Measurements from ENCODE around the gene ZHX3. TPM values are rescaled to one million over a fixed set of nuclear protein-coding genes. Genes with fewer than 3 reads are reported as not detected.

ZHX3 gene
- total and polyA plus RNA-seq, 10 donors, result 1.6 to 26.7 (median 12.3) TPM

- H3K27ac ChIP-seq, result peak overlapping the region in 2 of 8 donors; percentile 82 to 91
- H3K36me3 ChIP-seq, result peaks cover 0 to 65% (median 44%) of the 10 kb centered on the region in 6 donors
- no peak overlapping the region for H3K4me3 ChIP-seq
- H3K9me3 ChIP-seq, result no peaks in the 10 kb centered on the region
- intact Hi-C loops (cut with DNase I; ENCODE audit: low total_unique reads), result no loop called here
- no peaks in the 10 kb centered on the region for H3K27me3 ChIP-seq (replicated peaks in 1 of 7)
- H3K4me1 ChIP-seq, result peaks cover 21 to 76% (median 48%) of the 10 kb centered on the region in 6 donors
- TF ChIP-seq POLR2AphosphoS5 (IDR thresholded peaks at IDR 0.05) (no peak), POLR2A (IDR thresholded peaks at IDR 0.05) (no peak)
- WGBS, 5 donors, result 84 to 98% (median 95%) methylated on average over 2 of the region's 2 CpGs
- DNase-seq, result no peak
Measured at GRCh38 chr20:41160686-41161085, 156.8 kb downstream of the ZHX3 start.

GRCh38 chr20:41159547-41159946 is 158.0 kb downstream of the ZHX3 start:
- H3K27ac ChIP-seq, result peak overlapping the region; percentile 9 to 91 (median 79)
- H3K4me3 ChIP-seq, result no peak overlapping the region
- H3K36me3 ChIP-seq, result peaks cover 0 to 53% (median 33%) of the 10 kb centered on the region in 6 donors
- DNase-seq, result no peak
- H3K4me1 ChIP-seq, result peaks cover 29 to 88% (median 58%) of the 10 kb centered on the region in 6 donors
- no peaks in the 10 kb centered on the region for H3K27me3 ChIP-seq (replicated peaks in 1 of 7)
- TF ChIP-seq POLR2A (IDR thresholded peaks at IDR 0.05) (no peak), CTCF (IDR thresholded peaks at IDR 0.05 in 8 of 11, conservative IDR thresholded peaks at IDR 0.05 in 3 of 11) (no peak), POLR2AphosphoS5 (IDR thresholded peaks at IDR 0.05) (no peak)
- 91 to 96% (median 94%) methylated on average over 9 to 10 of the region's 10 CpGs for WGBS, 5 donors
- H3K9me3 ChIP-seq, result no peaks in the 10 kb centered on the region
- intact Hi-C loops (cut with DNase I; ENCODE audit: low total_unique reads), result no loop called here

- WGBS, 5 donors, result 83 to 88% (median 85%) methylated on average over 5 to 6 of the region's 6 CpGs
- intact Hi-C loops (cut with DNase I; ENCODE audit: low total_unique reads), result no loop called here
- no peak overlapping the region for H3K4me3 ChIP-seq
- no peak for DNase-seq
- H3K27ac ChIP-seq, result peak overlapping the region; percentile 41 to 91 (median 79)
- H3K27me3 ChIP-seq (replicated peaks in 1 of 7), result no peaks in the 10 kb centered on the region
- H3K9me3 ChIP-seq, result no peaks in the 10 kb centered on the region
- no peak for TF ChIP-seq CTCF (IDR thresholded peaks at IDR 0.05 in 8 of 11, conservative IDR thresholded peaks at IDR 0.05 in 3 of 11)
- no peak for TF ChIP-seq POLR2A (IDR thresholded peaks at IDR 0.05)
- no peak for TF ChIP-seq POLR2AphosphoS5 (IDR thresholded peaks at IDR 0.05)
- peaks cover 41 to 99% (median 72%) of the 10 kb centered on the region in 6 donors for H3K4me1 ChIP-seq
- peaks cover 0 to 39% (median 19%) of the 10 kb centered on the region in 6 donors for H3K36me3 ChIP-seq
Measured at GRCh38 chr20:41158082-41158625, 159.4 kb downstream of the ZHX3 start.

- no peak for DNase-seq
- intact Hi-C loops (cut with DNase I; ENCODE audit: low total_unique reads), result no loop called here
- 86 to 93% (median 90%) methylated on average over 7 of the region's 7 CpGs for WGBS, 5 donors
- peaks cover 57 to 100% (median 94%) of the 10 kb centered on the region in 6 donors for H3K4me1 ChIP-seq
- H3K27ac ChIP-seq, result peak overlapping the region; percentile 41 to 91 (median 76)
- H3K4me3 ChIP-seq, result no peak overlapping the region
- H3K36me3 ChIP-seq, result peaks cover 0 to 10% (median 7%) of the 10 kb centered on the region in 6 donors
- no peaks in the 10 kb centered on the region for H3K27me3 ChIP-seq (replicated peaks in 1 of 7)
- no peaks in the 10 kb centered on the region for H3K9me3 ChIP-seq
- TF ChIP-seq POLR2A (IDR thresholded peaks at IDR 0.05), result no peak
- no peak for TF ChIP-seq POLR2AphosphoS5 (IDR thresholded peaks at IDR 0.05)
Measured at GRCh38 chr20:41155261-41155660, 162.3 kb downstream of the ZHX3 start.

- no peaks in the 10 kb centered on the region for H3K27me3 ChIP-seq (replicated peaks in 1 of 7)
Measured at GRCh38 chr20:41154436-41155176, 162.9 kb downstream of the ZHX3 start.

More at GRCh38 chr20:41154436-41155176, 162.9 kb downstream of the ZHX3 start:
- H3K36me3 ChIP-seq, result peaks cover 0 to 4% (median under 1%) of the 10 kb centered on the region in 6 donors
- no peaks in the 10 kb centered on the region for H3K9me3 ChIP-seq
- H3K4me3 ChIP-seq, result no peak overlapping the region
- peak overlapping the region; percentile 9 to 91 (median 74) for H3K27ac ChIP-seq
- 44 to 61% (median 58%) methylated on average over 8 of the region's 8 CpGs for WGBS, 5 donors
- no peak for DNase-seq
- intact Hi-C loops (cut with DNase I; ENCODE audit: low total_unique reads), result no loop called here
- TF ChIP-seq POLR2A (IDR thresholded peaks at IDR 0.05), result no peak
- peak in 2 of 3 donors; percentile 49 to 52 for TF ChIP-seq POLR2AphosphoS5 (IDR thresholded peaks at IDR 0.05)
- peaks cover 57 to 100% (median 95%) of the 10 kb centered on the region in 6 donors for H3K4me1 ChIP-seq

All from spleen (tissue), 11 donors.